ENCODE data around the gene SMAD3.
"Not testable (repeated sequence)": the region's sequence is repeated elsewhere in the genome, so short reads cannot be mapped to it uniquely, and the experiment has no call there.

Gene SMAD3

GRCh38 chr15:67153044-67153443 is 87.6 kb downstream of the SMAD3 start:
- not testable (repeated sequence) for H3K36me3 ChIP-seq (ENCODE audit: insufficient read depth, low read length); H3K9ac ChIP-seq (ENCODE audit: low read depth, low read length); H3K9me3 ChIP-seq (ENCODE audit: control insufficient read depth, insufficient read depth, low read length)
- peaks cover 40% of the 10 kb centered on the region for H3K4me1 ChIP-seq (ENCODE audit: insufficient read depth, low read length)

DNA sequence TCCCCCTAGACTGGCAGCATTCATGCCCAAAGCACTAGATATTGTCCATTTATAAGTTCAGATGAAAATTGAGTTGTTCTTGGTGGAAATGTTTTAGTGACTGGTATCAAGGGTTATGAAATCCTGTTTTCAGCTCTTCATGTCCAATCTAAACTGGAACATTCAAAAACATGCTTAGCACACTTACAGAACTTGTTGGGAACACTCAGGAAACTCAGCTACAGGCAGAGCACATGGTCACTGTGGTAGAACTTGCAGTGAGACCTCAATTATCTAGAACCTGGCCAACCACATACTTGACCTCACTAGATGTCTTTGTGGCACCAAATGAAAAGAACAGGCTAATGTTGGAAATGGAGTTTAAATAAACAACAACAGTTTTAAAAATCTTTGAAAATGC is 88.8 kb downstream of the SMAD3 start:
- H3K36me3 ChIP-seq (ENCODE audit: insufficient read depth, low read length), result peaks cover 3% of the 10 kb centered on the region; the same call in 1 of the 2 replicates
- no peak overlapping the region for H3K9ac ChIP-seq (ENCODE audit: low read depth, low read length)
- H3K4me1 ChIP-seq (ENCODE audit: insufficient read depth, low read length), result peaks cover 28% of the 10 kb centered on the region
- no peaks in the 10 kb centered on the region for H3K9me3 ChIP-seq (ENCODE audit: control insufficient read depth, insufficient read depth, low read length)

- Histone ChIP-seq H3K9me3 (ENCODE audit: control insufficient read depth, insufficient read depth, low read length) (no peaks in the 10 kb centered on the region), H3K36me3 (ENCODE audit: insufficient read depth, low read length) (peaks cover 3% of the 10 kb centered on the region; the same call in 1 of the 2 replicates), H3K4me1 (ENCODE audit: insufficient read depth, low read length) (peaks cover 17% of the 10 kb centered on the region), H3K9ac (ENCODE audit: low read depth, low read length) (no peak overlapping the region)
Observed at GRCh38 chr15:67156426-67156825, 91.0 kb downstream of the SMAD3 start.

- Histone ChIP-seq H3K9ac (ENCODE audit: low read depth, low read length) (no peak overlapping the region), H3K9me3 (ENCODE audit: control insufficient read depth, insufficient read depth, low read length) (no peaks in the 10 kb centered on the region), H3K4me1 (ENCODE audit: insufficient read depth, low read length) (peaks cover 20% of the 10 kb centered on the region), H3K36me3 (ENCODE audit: insufficient read depth, low read length) (peaks cover 3% of the 10 kb centered on the region; the same call in 1 of the 2 replicates)
Observed at GRCh38 chr15:67156834-67157233, 91.4 kb downstream of the SMAD3 start.

- peaks cover 13% of the 10 kb centered on the region for H3K4me1 ChIP-seq (ENCODE audit: insufficient read depth, low read length)
- no peaks in the 10 kb centered on the region for H3K9me3 ChIP-seq (ENCODE audit: control insufficient read depth, insufficient read depth, low read length)
- H3K9ac ChIP-seq (ENCODE audit: low read depth, low read length), result no peak overlapping the region
- H3K36me3 ChIP-seq (ENCODE audit: insufficient read depth, low read length), result peaks cover 3% of the 10 kb centered on the region; the same call in 1 of the 2 replicates
Observed at GRCh38 chr15:67157521-67158252, 92.3 kb downstream of the SMAD3 start.

GRCh38 chr15:67158367-67158766 is 93.0 kb downstream of the SMAD3 start:
- H3K9me3 ChIP-seq (ENCODE audit: control insufficient read depth, insufficient read depth, low read length), result no peaks in the 10 kb centered on the region
- no peak overlapping the region for H3K9ac ChIP-seq (ENCODE audit: low read depth, low read length)
- H3K4me1 ChIP-seq (ENCODE audit: insufficient read depth, low read length), result peaks cover 7% of the 10 kb centered on the region; the same call in 1 of the 2 replicates
- H3K36me3 ChIP-seq (ENCODE audit: insufficient read depth, low read length), result peaks cover 3% of the 10 kb centered on the region; the same call in 1 of the 2 replicates

DNA sequence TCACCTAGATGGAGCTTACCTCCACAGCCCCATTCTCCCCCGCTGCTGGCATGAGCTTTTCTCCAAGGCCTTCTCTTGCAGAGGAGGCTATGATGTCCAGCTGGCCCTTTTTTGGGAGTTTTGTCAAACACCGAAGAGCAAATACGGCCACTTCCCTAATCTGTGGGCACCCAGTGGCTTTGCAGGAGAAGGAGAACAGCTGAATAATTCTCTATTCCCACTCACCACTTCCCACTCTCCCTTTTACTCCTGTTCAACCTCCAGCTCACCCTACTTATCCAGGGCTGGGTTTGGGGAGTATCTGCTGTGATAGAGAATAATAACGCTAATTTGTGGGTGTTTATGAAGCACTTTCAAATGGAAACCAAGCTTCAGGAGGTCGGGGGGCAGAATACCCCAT is 96.0 kb downstream of the SMAD3 start:
- Histone ChIP-seq H3K9ac (ENCODE audit: low read depth, low read length) (no peak overlapping the region), H3K4me1 (ENCODE audit: insufficient read depth, low read length) (peaks cover 19% of the 10 kb centered on the region; the same call in 1 of the 2 replicates), H3K9me3 (ENCODE audit: control insufficient read depth, insufficient read depth, low read length) (no peaks in the 10 kb centered on the region), H3K36me3 (ENCODE audit: insufficient read depth, low read length) (0 out of 2 replicates have a peak, but pooled peaks cover under 1% of the 10 kb centered on the region)

DNA sequence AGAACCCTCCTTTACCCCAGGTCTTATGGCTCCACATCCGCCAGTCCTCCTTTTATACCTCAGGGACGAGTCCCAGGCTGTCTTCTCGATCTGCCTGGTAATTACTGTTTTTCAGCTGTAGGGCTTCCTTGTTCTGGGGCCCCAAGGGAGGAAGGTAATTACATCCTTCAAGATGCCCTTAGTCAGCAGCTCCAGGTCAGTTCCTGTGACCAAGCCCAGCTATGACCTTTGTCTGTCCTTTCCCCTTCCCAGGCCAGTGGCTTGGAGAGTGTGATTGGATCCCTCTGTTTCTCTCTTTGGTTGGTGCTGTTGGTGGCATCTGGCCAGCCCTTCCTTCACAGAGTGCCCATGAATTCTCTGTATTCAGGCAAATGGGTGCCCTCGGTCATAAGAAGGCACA is 96.5 kb downstream of the SMAD3 start:
- Histone ChIP-seq H3K9ac (ENCODE audit: low read depth, low read length) (no peak overlapping the region), H3K4me1 (ENCODE audit: insufficient read depth, low read length) (peaks cover 23% of the 10 kb centered on the region; the same call in 1 of the 2 replicates), H3K36me3 (ENCODE audit: insufficient read depth, low read length) (no peaks in the 10 kb centered on the region), H3K9me3 (ENCODE audit: control insufficient read depth, insufficient read depth, low read length) (no peaks in the 10 kb centered on the region)

GRCh38 chr15:67163180-67163579 is 97.8 kb downstream of the SMAD3 start:
- Histone ChIP-seq H3K36me3 (ENCODE audit: insufficient read depth, low read length) (peaks cover 5% of the 10 kb centered on the region; the same call in 1 of the 2 replicates), H3K4me1 (ENCODE audit: insufficient read depth, low read length) (peaks cover 23% of the 10 kb centered on the region; the same call in 1 of the 2 replicates), H3K9me3 (ENCODE audit: control insufficient read depth, insufficient read depth, low read length) (no peaks in the 10 kb centered on the region), H3K9ac (ENCODE audit: low read depth, low read length) (no peak overlapping the region)

GRCh38 chr15:67164401-67164791 is 99.0 kb downstream of the SMAD3 start:
- Histone ChIP-seq H3K4me1 (ENCODE audit: insufficient read depth, low read length) (peaks cover 23% of the 10 kb centered on the region; the same call in 1 of the 2 replicates), H3K9ac (ENCODE audit: low read depth, low read length) (no peak overlapping the region), H3K36me3 (ENCODE audit: insufficient read depth, low read length) (peaks cover 5% of the 10 kb centered on the region; the same call in 1 of the 2 replicates), H3K9me3 (ENCODE audit: control insufficient read depth, insufficient read depth, low read length) (no peaks in the 10 kb centered on the region)

DNA sequence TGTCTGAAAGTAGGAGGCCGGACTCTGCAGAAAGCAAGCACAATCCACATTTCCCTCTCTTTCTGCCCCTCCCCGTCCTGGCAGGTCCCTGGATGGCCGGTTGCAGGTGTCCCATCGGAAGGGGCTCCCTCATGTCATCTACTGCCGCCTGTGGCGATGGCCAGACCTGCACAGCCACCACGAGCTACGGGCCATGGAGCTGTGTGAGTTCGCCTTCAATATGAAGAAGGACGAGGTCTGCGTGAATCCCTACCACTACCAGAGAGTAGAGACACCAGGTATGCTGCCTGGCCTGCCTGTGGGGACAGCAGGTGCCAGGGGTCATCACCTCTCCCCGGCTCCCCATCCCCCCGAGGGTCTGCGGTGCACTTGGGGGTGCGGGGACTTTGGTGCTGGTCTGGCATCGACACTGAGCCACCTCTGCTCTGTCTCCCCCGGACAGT is 99.4 kb downstream of the SMAD3 start:
- no peaks in the 10 kb centered on the region for H3K9me3 ChIP-seq (ENCODE audit: control insufficient read depth, insufficient read depth, low read length)
- H3K36me3 ChIP-seq (ENCODE audit: insufficient read depth, low read length), result peaks cover 5% of the 10 kb centered on the region; the same call in 1 of the 2 replicates
- H3K9ac ChIP-seq (ENCODE audit: low read depth, low read length), result no peak overlapping the region
- peaks cover 23% of the 10 kb centered on the region; the same call in 1 of the 2 replicates for H3K4me1 ChIP-seq (ENCODE audit: insufficient read depth, low read length)

GRCh38 chr15:67165254-67166253 is 100.2 kb downstream of the SMAD3 start:
- Histone ChIP-seq H3K36me3 (ENCODE audit: insufficient read depth, low read length) (peaks cover 5% of the 10 kb centered on the region; the same call in 1 of the 2 replicates), H3K9ac (ENCODE audit: low read depth, low read length) (peak overlapping the region; percentile 22; the same call in 1 of the 2 replicates), H3K9me3 (ENCODE audit: control insufficient read depth, insufficient read depth, low read length) (no peaks in the 10 kb centered on the region), H3K4me1 (ENCODE audit: insufficient read depth, low read length) (peaks cover 23% of the 10 kb centered on the region; the same call in 1 of the 2 replicates)

DNA sequence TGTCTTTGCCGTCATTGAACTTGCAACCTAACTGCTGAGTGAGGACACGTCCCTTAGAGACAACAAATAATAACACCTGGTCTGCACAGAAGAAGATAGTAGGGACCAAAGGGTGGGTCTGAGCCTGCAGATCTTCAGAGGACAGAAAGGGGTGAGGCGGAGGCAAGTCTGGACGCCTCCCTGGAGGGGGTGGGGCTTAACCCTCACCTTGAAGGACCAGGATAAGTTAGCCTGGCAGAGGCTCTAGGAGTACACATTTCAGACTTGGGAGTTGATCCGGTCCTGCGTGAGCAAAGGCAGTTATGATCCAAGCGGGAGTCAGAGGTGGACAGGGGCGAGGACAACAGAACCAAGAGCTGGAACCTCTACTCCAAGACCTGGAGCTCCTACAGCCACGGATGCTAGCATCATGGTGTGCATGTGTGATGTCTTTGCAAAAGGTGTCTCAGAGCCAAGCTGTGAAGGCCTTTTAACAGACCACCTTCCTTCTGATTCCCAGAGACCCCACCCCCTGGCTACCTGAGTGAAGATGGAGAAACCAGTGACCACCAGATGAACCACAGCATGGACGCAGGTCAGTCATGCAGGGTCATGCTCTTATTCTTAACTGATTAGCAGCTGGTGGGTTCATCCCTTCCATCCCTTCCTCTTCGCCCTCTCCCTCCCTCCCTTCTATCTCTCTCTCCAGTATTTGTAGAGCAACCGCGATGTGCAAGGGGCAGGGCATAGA is 101.0 kb downstream of the SMAD3 start:
- peaks cover 23% of the 10 kb centered on the region; the same call in 1 of the 2 replicates for H3K4me1 ChIP-seq (ENCODE audit: insufficient read depth, low read length)

More for the DNA sequence above, 101.0 kb downstream of the SMAD3 start:
- peak overlapping the region; percentile 7; the same call in 1 of the 2 replicates for H3K9ac ChIP-seq (ENCODE audit: low read depth, low read length)
- no peaks in the 10 kb centered on the region for H3K9me3 ChIP-seq (ENCODE audit: control insufficient read depth, insufficient read depth, low read length)
- peaks cover 5% of the 10 kb centered on the region; the same call in 1 of the 2 replicates for H3K36me3 ChIP-seq (ENCODE audit: insufficient read depth, low read length)
